ENCODE data around the gene ADAM20. TPM values are rescaled to one million over a fixed set of nuclear protein-coding genes. Genes with fewer than 3 reads are reported as not detected.

The ADAM20 gene
- total and polyA plus RNA-seq, 2 donors (not counting 1 experiment from before 2014, with no cell fraction given) = 0.18 to 2.7 TPM

DNA sequence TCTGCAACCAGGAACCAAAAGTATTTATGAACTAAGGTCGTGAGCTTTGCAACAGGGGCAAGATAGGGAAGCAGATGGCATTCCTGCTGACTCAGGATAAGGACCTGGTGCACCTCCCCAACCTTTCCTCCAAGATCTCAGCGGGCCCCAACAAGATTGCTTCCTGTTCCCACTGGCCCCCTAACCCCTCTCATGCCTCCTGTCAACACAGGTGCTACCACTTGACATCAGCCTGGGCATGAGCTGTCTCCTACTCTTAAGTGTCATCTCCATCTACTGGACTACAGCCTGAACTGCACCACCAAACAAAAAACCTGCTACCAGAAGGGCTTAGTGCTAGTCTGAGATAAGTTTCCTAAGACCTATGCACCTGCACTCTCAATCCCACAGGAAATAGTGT, 33.0 kb upstream of the ADAM20 start:
- H3K4me3 Mint-ChIP-seq = no peak overlapping the region
- no peak for TF ChIP-seq EZH2 (IDR thresholded peaks at IDR 0.05; ENCODE audit: borderline replicate concordance, insufficient read depth, low read depth, low read length, poor library complexity, severe bottlenecking)
- TF ChIP-seq, protein P1, sequence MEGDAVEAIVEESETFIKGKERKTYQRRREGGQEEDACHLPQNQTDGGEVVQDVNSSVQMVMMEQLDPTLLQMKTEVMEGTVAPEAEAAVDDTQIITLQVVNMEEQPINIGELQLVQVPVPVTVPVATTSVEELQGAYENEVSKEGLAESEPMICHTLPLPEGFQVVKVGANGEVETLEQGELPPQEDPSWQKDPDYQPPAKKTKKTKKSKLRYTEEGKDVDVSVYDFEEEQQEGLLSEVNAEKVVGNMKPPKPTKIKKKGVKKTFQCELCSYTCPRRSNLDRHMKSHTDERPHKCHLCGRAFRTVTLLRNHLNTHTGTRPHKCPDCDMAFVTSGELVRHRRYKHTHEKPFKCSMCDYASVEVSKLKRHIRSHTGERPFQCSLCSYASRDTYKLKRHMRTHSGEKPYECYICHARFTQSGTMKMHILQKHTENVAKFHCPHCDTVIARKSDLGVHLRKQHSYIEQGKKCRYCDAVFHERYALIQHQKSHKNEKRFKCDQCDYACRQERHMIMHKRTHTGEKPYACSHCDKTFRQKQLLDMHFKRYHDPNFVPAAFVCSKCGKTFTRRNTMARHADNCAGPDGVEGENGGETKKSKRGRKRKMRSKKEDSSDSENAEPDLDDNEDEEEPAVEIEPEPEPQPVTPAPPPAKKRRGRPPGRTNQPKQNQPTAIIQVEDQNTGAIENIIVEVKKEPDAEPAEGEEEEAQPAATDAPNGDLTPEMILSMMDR (IDR thresholded peaks at IDR 0.05) = peak; percentile 14
- H3K27ac Mint-ChIP-seq = no peak overlapping the region
- no peak overlapping the region for H3K4me2 ChIP-seq (replicated peaks; ENCODE audit: low read depth, low read length, poor library complexity, severe bottlenecking)
- peaks cover 2 to 39% of the 10 kb centered on the region in 2 experiments for H3K36me3 ChIP-seq (replicated peaks in 1 of 2; ENCODE audit: control extremely low read depth in 1 of 2, control insufficient read depth in 1 of 2, extremely low read depth in 1 of 2, insufficient read depth in 2 of 2, low read length in 1 of 2)
- no peak overlapping the region for H3K9ac ChIP-seq (ENCODE audit: low read length)
- ATAC-seq (ENCODE audit: low read depth) (no peak), DNase-seq (peak; percentile 14)
- H2AFZ ChIP-seq (ENCODE audit: insufficient read depth, low read depth, low read length, poor library complexity, severe bottlenecking) = no peak overlapping the region
- H4K20me1 ChIP-seq (ENCODE audit: control insufficient read depth, insufficient read depth, low read length, poor library complexity, severe bottlenecking) = peaks cover 12% of the 10 kb centered on the region
- CTCF ChIA-PET = no interaction called here
- H3K79me2 ChIP-seq (ENCODE audit: control insufficient read depth, insufficient read depth, low read length) = peaks cover 15% of the 10 kb centered on the region
- H3K4me1 Mint-ChIP-seq = no peaks in the 10 kb centered on the region
- 33% methylated on average over 2 of the region's 2 CpGs for WGBS (ENCODE audit: insufficient coverage)
- H3K9me3 ChIP-seq (ENCODE audit: control extremely low read depth in 1 of 3, control insufficient read depth in 2 of 3, insufficient read depth in 1 of 3, low read length in 2 of 3) = peaks cover 4 to 9% (median 5%) of the 10 kb centered on the region in 3 donors
- no peaks in the 10 kb centered on the region for H3K4me1 ChIP-seq (ENCODE audit: control insufficient read depth in 2 of 2, insufficient read depth in 2 of 2, low read length in 2 of 2)
- peaks cover 8% of the 10 kb centered on the region for H3K9me3 Mint-ChIP-seq (ENCODE audit: insufficient read depth)
- POLR2A ChIA-PET = no interaction called here
- H3K27me3 Mint-ChIP-seq = no peaks in the 10 kb centered on the region
- H3K27ac ChIP-seq (ENCODE audit: low read length in 2 of 2) = no peak overlapping the region
- no peak overlapping the region for H3K4me3 ChIP-seq (ENCODE audit: control extremely low read depth in 1 of 5, extremely low read depth in 1 of 5, insufficient read depth in 1 of 5, low read depth in 2 of 5, low read length in 4 of 5)
- intact Hi-C loops (cut with micrococcal nuclease) = no loop called here
- H3K27me3 ChIP-seq (replicated peaks in 1 of 4; ENCODE audit: control extremely low read depth in 1 of 4, control insufficient read depth in 3 of 4, insufficient read depth in 4 of 4, low read length in 3 of 4) = no peaks in the 10 kb centered on the region

DNA sequence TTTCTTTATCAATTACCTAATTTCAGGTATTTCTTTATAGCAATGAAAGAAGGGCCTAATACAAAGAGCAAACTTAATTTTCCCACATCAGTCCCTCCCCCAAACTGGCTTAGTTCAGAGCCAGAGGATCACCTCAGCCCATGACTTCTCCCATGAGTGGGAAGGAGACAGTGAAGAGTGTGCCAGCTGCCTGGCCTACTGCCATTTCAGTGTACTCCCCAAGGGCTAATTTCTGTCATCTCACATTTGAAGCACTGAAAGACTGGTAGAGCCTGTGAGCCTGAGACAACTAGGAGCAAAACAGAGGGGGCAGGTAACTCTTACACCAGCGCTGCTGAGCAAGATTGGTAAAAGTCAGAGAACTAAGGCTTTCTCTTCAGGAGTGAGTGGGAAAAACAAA, 29.1 kb upstream of the ADAM20 start:
- Histone ChIP-seq H3K27me3 (replicated peaks in 1 of 4; ENCODE audit: control extremely low read depth in 1 of 4, control insufficient read depth in 3 of 4, insufficient read depth in 4 of 4, low read length in 3 of 4) (no peaks in the 10 kb centered on the region), H4K20me1 (ENCODE audit: control insufficient read depth, insufficient read depth, low read length, poor library complexity, severe bottlenecking) (peaks cover 12% of the 10 kb centered on the region), H3K36me3 (replicated peaks in 1 of 2; ENCODE audit: control extremely low read depth in 1 of 2, control insufficient read depth in 1 of 2, extremely low read depth in 1 of 2, insufficient read depth in 2 of 2, low read length in 1 of 2) (peaks cover 0 to 37% of the 10 kb centered on the region in 2 experiments), H3K79me2 (ENCODE audit: control insufficient read depth, insufficient read depth, low read length) (peaks cover 15% of the 10 kb centered on the region), H3K9ac (ENCODE audit: low read length) (no peak overlapping the region), H3K9me3 (ENCODE audit: control extremely low read depth in 1 of 3, control insufficient read depth in 2 of 3, insufficient read depth in 1 of 3, low read length in 2 of 3) (peaks cover 7 to 29% (median 15%) of the 10 kb centered on the region in 3 donors), H3K4me3 (ENCODE audit: control extremely low read depth in 1 of 5, extremely low read depth in 1 of 5, insufficient read depth in 1 of 5, low read depth in 2 of 5, low read length in 4 of 5) (no peak overlapping the region), H3K4me2 (replicated peaks; ENCODE audit: low read depth, low read length, poor library complexity, severe bottlenecking) (no peak overlapping the region), H3K27ac (ENCODE audit: low read length in 2 of 2) (no peak overlapping the region), H3K4me1 (ENCODE audit: control insufficient read depth in 2 of 2, insufficient read depth in 2 of 2, low read length in 2 of 2) (no peaks in the 10 kb centered on the region), H2AFZ (ENCODE audit: insufficient read depth, low read depth, low read length, poor library complexity, severe bottlenecking) (no peak overlapping the region)
- TF ChIP-seq, protein P1 (IDR thresholded peaks at IDR 0.05) = no peak
- TF ChIP-seq EZH2 (IDR thresholded peaks at IDR 0.05; ENCODE audit: borderline replicate concordance, insufficient read depth, low read depth, low read length, poor library complexity, severe bottlenecking) = no peak
- Mint-ChIP-seq H3K9me3 (ENCODE audit: insufficient read depth) (peaks cover 16% of the 10 kb centered on the region), H3K27ac (no peak overlapping the region), H3K27me3 (no peaks in the 10 kb centered on the region), H3K4me3 (no peak overlapping the region), H3K4me1 (no peaks in the 10 kb centered on the region)
- ChIA-PET CTCF (no interaction called here), POLR2A (interaction anchor here (0.6 to 0.7 kb wide), 2 partner anchors 20 to 1218 kb away, joined by 3 to 8 read pairs; no protein-coding TSS in a partner anchor)
- no CpG with 5 or more reads among the region's 1 CpG for WGBS (ENCODE audit: insufficient coverage)
- intact Hi-C loops (cut with micrococcal nuclease) = no loop called here
- no peak for ATAC-seq (ENCODE audit: low read depth)
- DNase-seq = no peak
